GM12801 (cell line): ENCODE data around the gene SEPTIN3.

Experiments used
- CTCF ChIP-seq: IDR thresholded peaks from one replicate; pipeline ENCODE4 v1.5.1; 2011; ENCODE audit warnings: control low read depth; ENCODE audit not compliant: insufficient read length; ENCODE audit errors: extremely low read depth

SEPTIN3 gene

GRCh38 chr22:42016111-42016510 is 46.9 kb downstream of the SEPTIN3 start:
- no peak for TF ChIP-seq CTCF

GRCh38 chr22:42018224-42018623 is 49.0 kb downstream of the SEPTIN3 start:
- no peak for TF ChIP-seq CTCF
